GM06990 (cell line): ENCODE results near the gene PRR9.
A peak's percentile ranks its signal among the peaks of the same experiment; 100 is the strongest.

Experiments
- DNase-seq: peaks from one replicate; pipeline ENCODE4 v3.0.0-alpha.2; 2011; ENCODE audit not compliant: insufficient read length; ENCODE audit errors: extremely low read depth
- H3K27me3 ChIP-seq: replicated peaks from 2 replicates; pipeline ENCODE4 v1.6.0; 2011; ENCODE audit warnings: low read length; ENCODE audit not compliant: control insufficient read depth, insufficient read depth
- H3K36me3 ChIP-seq: 2 replicates; pipeline ENCODE4 v1.5.1; 2011; ENCODE audit warnings: low read length; ENCODE audit not compliant: control insufficient read depth, insufficient read depth
- H3K4me3 ChIP-seq: replicated peaks from 2 replicates; pipeline ENCODE4 v1.5.1; 2011; ENCODE audit warnings: low read depth, mild to moderate bottlenecking, control low read depth, low read length
- TF ChIP-seq, protein P1 (sequence below): IDR thresholded peaks from 2 replicates; pipeline ENCODE4 v1.5.1; 2011; ENCODE audit warnings: low read length, control low read depth, mild to moderate bottlenecking, inconsistent platforms; ENCODE audit not compliant: insufficient read depth, poor library complexity, severe bottlenecking

Gene PRR9

DNA sequence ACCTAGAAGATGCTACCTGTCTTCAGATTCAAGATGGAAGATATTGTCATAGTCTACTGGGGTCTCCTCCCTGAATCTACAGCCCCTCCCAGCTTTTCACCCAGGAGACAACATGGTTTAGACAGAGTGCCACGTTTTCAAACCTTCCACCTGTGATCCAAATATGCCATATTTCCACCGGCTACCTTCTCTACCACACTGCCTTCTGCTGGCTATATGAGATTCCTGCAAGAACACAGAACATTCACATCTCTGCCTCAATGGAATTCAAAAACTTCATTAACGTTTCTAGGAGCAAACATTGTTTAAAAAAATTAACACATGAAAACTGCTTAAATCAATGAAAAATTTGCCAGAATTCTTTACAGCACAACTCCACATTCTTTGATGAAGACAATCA lies 27.0 kb upstream of the PRR9 start:
- TF ChIP-seq, protein P1, sequence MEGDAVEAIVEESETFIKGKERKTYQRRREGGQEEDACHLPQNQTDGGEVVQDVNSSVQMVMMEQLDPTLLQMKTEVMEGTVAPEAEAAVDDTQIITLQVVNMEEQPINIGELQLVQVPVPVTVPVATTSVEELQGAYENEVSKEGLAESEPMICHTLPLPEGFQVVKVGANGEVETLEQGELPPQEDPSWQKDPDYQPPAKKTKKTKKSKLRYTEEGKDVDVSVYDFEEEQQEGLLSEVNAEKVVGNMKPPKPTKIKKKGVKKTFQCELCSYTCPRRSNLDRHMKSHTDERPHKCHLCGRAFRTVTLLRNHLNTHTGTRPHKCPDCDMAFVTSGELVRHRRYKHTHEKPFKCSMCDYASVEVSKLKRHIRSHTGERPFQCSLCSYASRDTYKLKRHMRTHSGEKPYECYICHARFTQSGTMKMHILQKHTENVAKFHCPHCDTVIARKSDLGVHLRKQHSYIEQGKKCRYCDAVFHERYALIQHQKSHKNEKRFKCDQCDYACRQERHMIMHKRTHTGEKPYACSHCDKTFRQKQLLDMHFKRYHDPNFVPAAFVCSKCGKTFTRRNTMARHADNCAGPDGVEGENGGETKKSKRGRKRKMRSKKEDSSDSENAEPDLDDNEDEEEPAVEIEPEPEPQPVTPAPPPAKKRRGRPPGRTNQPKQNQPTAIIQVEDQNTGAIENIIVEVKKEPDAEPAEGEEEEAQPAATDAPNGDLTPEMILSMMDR: peak; percentile 43
- Histone ChIP-seq H3K27me3 (peaks cover 1% of the 10 kb centered on the region), H3K36me3 (no peaks in the 10 kb centered on the region), H3K4me3 (no peak overlapping the region)
- DNase-seq: no peak

- no peak for DNase-seq
- Histone ChIP-seq H3K36me3 (no peaks in the 10 kb centered on the region), H3K4me3 (no peak overlapping the region), H3K27me3 (peaks cover 1% of the 10 kb centered on the region)
- TF ChIP-seq, protein P1: peak; percentile 61
Measured at GRCh38 chr1:153192697-153193096, 24.7 kb upstream of the PRR9 start.

DNA sequence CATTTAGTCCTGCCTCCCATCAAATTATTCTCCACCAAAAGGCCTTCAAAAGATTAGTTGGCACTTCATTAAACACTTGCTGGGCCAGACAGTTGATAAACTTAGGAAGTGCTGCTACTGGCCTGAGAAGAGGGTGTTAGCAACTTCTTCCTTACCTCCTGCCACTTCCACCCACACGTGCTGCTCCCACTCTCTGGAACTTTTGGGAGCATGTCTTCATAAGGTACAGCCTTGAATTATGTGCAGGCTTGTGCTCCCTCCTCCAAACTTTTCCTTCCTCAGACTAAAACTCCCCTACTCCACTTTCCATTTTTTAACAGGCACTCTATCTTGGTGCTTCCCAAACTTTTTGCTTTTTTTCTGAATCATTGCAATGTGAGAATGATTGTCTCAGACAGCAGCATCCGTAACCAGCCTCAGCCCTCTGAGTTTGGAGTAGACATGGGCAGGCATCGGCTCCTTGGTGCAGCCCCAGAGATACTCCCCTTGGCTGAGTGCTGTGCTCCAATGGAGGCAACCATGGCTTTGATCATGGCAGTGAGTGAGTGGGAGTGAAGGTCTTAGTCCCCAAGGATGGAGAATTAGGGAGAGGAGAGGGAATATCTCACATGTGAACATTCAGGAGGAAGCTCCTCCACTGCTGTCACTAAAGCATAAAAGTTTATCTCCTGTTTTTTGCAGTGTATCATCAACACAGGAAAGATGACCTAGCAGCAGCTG lies 22.9 kb upstream of the PRR9 start:
- Histone ChIP-seq H3K4me3 (no peak overlapping the region), H3K27me3 (peaks cover 1% of the 10 kb centered on the region), H3K36me3 (no peaks in the 10 kb centered on the region)
- no peak for DNase-seq
- TF ChIP-seq, protein P1: no peak

DNA sequence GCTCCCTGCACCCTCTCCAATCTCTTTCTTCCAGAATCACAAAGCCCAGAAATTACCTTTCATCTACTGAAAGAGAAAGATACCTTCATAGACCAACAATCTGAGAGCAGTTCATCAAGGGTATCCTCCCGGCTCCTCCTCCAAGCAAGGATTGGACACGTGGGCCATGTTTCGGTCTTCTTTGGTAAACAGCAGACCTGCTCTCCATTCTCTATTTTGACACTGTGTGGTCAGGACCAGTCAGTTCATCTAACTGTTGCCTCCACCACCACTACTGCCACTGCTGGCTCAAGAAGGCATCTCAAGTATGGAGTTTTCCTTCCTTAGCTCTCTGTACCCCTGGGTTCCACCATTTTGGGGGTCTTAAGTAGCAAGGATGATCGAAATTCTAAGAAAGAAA lies 22.2 kb upstream of the PRR9 start:
- no peak for DNase-seq
- TF ChIP-seq, protein P1: no peak
- Histone ChIP-seq H3K36me3 (no peaks in the 10 kb centered on the region), H3K27me3 (peaks cover 1% of the 10 kb centered on the region), H3K4me3 (no peak overlapping the region)

- Histone ChIP-seq H3K36me3 (no peaks in the 10 kb centered on the region), H3K27me3 (peaks cover 4% of the 10 kb centered on the region)
- TF ChIP-seq, protein P1: no peak
Measured at GRCh38 chr1:153202006-153202405, 15.4 kb upstream of the PRR9 start.

GRCh38 chr1:153203130-153203529 lies 14.3 kb upstream of the PRR9 start, which contains the start of gene LELP1:
TSS of gene LELP1 (plus strand) at chr1:153203430. CDS start at chr1:153204708, 1,278 bp downstream.
- TF ChIP-seq, protein P1: no peak
- H3K4me3 ChIP-seq: no peak within 1 kb of the TSS
- H3K36me3 ChIP-seq: no peaks in the 10 kb centered on the region
- peaks cover 4% of the 10 kb centered on the region for H3K27me3 ChIP-seq
- no peak for DNase-seq

More at GRCh38 chr1:153202006-153202405, 15.4 kb upstream of the PRR9 start:
- DNase-seq: no peak
- no peak overlapping the region for H3K4me3 ChIP-seq
